Stimulated activated naive CD4-positive, alpha-beta T cell (primary cell): ENCODE results near the gene TAP2.
"Not testable (repeated sequence)": the region's sequence is repeated elsewhere in the genome, so short reads cannot be mapped to it uniquely, and the experiment has no call there.

Experiments used
- DNase-seq, 6 experiments: peaks; one replicate each; lab custom pipeline; 2025; lab: John Stamatoyannopoulos, UW

Gene TAP2

DNA sequence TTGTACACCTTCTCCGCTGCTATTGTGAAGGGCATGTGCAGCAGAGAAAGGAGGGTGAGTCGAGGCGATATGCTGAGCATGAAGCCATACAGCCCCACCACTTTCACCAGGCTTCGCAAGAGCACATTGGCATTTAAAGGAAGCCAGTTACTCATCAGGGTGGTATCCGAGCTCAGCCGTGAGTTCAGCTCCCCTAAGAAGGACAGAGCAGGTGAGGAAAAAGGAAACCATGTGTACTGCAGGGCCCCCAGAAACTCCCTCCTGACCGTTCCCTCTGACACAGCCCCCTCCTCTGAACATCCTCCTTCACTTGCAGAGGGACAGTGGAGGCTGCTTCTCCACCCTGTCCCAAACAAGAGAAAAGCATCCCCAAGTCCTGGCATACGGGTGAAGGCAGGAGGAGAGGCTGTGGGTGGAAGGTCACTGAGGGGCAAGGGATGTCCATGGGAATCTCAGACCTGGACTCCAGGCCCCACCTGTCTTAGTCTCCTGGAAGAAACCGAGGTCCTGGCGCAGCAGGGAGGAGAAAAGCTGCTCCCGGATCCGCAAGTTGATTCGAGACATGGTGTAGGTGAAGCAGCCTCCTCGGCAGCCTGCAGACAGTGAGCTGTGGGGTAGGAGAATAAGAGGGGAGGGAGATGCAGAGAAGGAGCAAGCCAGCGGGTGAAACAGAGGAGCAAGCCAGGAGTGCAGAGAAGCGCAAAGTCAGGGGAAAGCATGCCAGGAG, 3.2 kb downstream of the TAP2 start:
- no peak for DNase-seq

DNA sequence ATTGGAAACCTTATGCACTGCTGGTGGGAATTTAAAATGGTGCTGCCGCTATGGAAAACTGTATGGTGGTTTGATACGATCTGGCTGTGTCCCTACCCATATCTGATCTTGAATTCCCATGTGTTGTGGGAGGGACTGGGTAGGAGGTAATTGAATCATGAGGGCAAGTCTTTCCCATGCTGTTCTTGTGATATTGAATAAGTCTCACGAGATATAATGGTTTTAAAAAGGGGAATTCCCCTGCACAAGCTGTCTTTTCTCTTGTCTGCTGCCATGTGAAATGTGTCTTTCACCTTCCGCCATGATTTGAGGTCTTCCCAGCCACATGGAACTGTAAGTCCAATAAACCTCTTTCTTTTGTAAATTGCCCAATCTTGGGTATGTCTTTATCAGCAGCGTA, 4.9 kb downstream of the TAP2 start:
- DNase-seq, result no peak

DNA sequence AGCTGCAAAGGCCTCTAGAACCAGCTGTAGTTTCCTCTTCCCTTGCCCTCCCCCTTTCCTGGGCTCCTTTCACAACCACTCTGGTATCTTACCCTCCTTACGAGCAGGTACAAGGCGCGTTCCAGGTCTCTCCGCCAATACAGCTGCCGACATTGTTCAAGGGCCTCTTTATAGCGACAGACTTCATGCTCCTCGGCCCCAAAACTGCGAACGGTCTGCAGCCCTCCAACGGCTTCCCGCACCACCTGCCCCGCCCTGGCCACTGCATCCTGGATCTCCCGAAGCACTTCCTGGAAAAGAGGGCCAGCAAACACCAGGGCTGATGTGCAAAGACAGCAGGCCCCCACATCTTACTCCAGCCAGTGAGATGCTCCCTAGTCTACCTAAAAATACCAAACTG, 6.0 kb downstream of the TAP2 start:
- DNase-seq, result no peak

DNA sequence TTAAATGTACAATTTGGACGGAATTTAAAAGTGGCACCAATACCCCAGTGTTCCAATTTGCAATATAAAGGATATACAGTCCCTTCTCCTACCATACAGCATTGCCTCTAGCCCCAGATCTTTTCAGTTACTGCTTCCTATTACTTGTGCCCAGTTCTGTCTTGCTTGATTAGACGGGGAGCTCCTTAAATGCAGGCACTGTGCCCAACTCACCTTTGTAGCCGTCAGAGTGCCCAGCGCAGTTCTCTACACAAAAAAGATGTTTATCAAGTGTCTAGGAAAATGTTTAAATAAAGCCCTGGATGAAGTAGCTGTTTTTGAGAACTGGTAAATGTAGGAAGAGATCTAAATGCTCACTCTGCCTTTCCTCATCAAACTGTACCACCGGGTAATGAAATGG, 7.6 kb downstream of the TAP2 start:
- DNase-seq, result no peak

DNA sequence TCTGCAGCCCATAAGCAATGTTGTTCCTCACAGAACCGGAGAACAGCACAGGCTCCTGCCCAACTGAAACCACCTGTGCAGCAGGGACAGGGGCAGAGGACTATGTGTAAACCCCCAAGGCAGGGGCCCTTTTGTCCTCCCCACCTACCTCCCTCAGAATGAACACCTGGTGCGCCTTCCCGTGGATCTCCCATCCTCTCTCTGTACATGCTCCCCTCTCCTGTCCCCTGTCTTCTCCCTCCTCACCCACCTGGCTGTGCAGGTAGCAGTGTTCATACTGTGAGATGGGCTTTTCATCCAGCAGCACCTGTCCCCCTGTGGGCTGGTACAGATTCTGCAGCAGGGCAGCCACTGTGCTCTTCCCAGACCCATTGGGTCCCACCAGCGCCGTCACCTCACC, 8.5 kb downstream of the TAP2 start:
- no peak for DNase-seq

DNA sequence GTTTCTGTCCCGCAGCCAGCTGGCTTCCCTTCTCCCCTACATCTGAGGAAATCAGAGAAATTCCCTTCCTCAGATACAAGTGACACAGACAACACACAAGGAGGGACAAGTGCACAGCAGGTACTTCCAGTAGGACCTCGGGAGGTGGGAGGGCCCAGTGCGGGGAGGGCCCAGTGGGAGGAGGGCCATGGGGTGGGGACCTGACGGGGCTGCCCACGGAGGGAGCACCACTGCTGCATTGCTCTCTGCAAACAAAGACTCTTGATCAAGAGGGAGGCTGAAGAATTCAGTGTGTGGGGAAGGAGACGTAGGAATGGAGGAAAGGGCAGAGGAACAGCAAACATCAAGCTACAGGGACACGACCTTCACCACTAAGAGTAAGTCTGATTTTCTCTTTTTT, 9.0 kb downstream of the TAP2 start:
- DNase-seq, result no peak

DNA sequence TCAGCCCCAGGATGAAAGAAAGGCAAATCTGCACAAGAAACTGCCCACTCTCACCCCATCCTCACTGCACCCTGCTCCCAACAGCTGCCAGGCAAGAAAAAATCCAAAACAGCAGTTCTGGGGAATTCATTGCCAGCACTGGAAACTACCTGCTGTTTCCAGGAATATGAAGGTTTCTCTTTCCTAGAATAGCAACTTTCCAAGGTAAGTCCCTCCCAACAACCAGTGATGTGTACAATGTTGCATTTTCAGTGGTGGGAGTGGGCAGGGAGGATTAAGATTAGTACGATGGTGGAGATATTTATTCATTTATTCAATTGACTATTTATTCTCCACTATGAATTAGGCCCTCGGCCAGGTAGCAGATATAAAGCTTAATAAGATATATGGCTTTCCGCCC, 11.5 kb downstream of the TAP2 start:
- DNase-seq, result no peak

DNA sequence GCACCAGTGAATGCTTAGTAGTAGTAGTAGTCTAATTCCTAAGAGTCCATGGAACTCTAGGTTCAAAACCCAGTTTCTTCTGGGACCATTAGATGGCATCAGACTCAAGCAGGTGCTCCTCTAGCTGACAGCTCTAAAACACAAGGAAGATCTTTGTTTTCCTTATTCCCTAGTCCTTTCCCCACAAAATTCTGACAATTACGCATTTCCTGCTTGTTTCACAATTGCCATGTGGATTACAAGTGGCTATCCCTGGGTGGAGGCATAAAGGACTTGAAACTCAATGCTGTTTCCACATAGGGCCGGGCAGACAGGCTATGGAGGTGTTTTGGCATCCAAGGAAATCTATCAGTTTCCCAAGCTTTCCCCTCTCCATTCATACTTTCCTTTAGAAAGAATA, 12.6 kb downstream of the TAP2 start:
- no peak for DNase-seq

DNA sequence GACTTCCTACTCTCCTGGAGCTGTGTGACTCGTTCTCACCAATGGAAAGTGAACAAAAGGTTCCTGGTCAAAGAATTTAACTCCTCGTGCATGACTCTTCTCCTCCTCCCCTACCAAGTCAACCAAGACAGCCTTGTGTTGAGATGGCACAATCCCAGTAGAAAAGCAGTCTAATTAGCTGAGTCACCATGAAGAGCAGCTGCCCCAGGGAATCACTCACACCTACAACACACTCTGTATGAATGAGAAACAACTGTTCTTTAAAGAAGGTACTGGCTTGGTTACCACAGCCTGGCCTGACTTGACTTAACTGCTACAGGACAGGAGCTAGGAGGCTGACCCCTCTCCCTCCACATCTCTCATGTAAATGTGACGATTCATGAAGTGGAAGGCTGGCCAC, 18.8 kb downstream of the TAP2 start:
- DNase-seq, result no peak

DNA sequence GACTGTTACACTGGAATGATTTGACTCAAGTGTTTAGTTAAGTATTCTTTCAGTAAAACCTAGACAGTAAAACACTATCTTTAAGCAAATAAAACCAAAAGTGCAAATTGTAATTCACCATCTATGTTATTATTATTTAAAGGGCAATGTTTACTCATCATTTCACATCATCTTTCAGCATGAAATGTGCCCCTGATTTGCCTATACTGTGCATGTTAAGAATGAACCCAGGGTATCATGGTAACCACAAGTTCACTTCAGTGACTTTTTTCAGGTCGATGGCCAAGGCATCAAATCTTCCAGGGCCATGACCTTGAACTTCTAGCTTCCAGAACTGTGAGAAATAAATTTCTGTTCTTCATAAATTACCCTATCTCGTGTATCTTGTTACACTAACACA, 19.7 kb downstream of the TAP2 start:
- DNase-seq, result no peak

DNA sequence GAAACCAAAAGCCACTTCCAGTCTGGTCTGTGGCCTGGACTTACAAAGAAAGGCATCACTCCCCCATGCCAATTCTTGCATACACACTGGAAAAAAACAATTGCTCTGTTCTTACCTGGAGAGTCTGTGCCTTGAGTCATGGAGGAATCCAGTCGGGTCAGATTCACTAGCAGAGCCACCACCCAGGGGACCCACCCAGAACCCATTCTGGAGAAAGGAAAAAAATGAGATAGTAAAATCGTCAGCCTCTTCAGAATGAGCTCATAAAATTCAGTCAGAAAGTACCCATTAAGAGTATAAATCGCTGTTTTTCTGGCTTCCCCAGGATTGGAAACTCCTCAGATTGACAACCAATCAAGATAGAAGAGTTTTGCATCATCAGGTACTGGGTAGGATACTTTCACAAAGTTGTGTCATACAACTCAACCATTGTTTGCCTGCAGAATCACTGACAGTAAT, 21.8 kb downstream of the TAP2 start, which contains the start of gene HLA-DOB:
Gene HLA-DOB, minus strand, starts transcription at position 257 of the 459 bp plus-strand sequence. Its CDS starts 51 bp downstream, at position 206.
- no peak for DNase-seq

DNA sequence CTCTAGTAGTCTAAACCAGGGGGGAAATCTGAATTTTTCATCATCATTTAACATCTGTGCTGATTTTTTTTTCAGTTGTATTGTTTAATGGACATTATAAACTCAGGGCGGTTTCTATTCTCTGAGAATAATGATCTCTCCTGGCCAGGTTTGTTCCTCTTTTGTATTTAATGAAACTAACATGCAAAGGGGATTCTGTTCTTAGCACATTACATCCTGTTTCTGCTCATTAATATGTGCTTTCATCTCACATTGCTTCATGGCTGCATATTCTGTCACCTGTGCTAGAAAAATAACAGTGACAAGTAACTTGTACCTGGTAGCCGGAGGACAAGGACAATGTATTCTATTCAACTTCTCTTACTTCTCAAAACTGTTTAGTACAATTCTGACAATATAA, 22.5 kb downstream of the TAP2 start:
- DNase-seq, result no peak

DNA sequence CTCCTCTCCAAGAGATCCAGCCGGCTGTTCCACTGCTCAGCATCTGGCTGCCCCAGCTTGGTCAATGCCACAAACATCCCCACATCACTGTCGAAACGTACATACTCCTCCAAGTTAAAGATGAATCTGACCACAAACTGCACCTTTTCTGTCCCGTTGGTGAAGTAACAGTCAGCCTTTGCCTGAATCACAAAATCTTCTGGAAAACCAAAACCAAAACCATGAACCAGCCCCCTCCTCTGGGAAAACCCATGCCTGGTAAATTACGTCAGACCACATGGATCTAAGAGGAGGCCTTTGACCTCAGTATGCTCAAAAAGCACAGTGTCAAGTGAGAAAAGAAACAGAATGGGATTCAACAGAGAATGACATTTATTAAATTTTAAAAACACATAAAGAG, 23.4 kb downstream of the TAP2 start:
- no peak for DNase-seq

DNA sequence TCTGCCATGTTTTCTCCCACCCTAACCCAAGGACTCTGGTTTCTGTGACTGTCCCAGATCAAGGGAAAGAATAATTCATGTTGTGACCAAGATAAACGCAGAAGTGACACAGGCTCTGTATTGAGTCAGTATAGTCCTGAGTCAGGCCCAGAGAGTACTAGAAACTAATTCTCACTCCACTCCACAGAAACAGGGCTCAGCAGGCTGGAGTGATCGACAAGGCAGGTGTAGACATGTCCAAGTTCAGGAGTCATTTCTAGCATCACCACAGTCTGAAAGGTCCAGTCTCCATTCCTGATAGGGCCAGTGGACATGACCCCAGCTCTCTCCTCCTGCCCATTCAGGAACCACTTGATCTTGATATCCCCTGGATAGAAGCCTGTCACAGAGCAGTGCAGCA, 24.4 kb downstream of the TAP2 start:
- DNase-seq, result no peak

DNA sequence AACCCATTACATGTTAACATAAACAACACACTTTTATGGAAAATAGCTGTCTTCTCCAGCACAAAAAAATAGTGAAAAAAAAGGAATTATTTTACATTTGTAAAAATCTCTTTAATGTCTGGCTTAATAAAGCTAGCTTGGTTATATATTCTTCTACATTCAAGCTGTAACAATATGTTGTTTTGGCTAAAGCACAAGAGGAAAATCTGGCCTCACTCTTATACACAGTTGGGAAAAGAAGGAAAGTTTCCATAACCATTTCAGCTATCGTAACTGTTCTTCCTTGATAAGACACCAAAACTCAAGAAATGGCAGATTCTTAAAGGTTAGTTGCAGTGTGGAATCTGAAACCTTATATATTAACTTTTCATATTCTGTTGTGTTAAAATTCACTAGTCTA, 29.4 kb downstream of the TAP2 start:
- no peak for DNase-seq

DNA sequence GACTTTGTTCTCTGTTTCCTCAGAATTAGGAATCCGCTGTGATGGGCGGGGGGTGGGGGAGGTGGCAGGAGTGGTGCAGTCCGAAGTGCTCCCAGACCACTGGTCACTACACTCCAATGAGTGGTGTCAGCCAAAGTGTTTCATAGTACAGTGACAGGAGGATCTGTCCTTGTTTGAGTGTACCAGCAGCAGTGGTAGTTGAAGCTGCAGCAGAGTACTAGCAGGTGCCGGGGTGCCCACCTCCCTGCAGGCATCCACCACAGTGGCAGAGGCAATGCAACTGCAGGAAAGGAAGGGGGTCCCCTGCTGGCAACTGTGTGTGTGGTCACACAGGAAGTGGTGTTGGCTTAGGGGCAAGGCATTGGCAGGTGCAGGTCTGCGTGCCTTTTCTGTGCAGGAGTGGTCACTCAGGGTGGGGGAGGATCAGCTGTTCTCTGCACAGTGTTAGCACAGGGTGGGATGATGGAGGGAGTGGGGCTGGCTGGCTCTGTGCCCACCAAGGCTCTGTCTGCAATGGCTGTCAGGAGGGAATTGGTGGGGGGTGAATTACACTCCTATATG, 31.4 kb downstream of the TAP2 start:
- no peak for DNase-seq

DNA sequence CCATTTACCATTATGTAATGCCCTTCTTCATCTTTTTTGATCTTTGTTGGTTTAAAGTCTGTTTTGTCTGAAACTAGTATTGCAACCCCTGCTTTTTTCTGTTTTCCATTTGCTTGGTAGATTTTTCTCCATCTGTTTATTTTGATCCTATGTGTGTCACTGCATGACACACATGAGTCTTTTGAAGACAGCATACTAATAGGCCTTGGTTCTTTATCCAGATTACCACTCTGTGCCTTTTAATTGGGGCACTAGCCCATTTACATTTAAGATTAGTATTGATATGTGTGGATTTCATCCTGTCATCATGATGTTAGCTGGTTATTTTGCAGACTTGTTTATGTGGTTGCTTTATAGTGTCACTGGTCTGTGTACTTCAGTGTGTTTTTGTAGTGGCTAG, 33.1 kb downstream of the TAP2 start:
- not testable (repeated sequence) for DNase-seq

DNA sequence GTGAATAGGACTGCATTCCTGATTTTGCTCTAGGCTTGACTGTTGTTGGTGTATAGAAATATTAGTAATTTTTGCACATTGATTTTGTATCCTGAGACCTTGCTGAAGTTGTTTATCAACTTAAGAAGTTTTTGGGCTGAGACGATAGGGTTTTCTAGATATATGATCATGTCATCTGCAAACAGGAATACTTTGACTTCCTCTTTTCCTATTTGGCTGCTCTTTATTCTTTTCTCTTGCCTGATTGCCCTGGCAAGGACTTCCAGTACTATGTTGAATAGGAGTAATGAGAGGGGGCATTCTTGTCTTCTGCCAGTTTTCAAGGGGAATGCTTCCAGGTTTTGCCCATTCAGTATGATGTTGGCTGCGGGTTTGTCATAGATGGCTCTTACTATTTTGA, 35.1 kb downstream of the TAP2 start:
- no peak for DNase-seq

DNA sequence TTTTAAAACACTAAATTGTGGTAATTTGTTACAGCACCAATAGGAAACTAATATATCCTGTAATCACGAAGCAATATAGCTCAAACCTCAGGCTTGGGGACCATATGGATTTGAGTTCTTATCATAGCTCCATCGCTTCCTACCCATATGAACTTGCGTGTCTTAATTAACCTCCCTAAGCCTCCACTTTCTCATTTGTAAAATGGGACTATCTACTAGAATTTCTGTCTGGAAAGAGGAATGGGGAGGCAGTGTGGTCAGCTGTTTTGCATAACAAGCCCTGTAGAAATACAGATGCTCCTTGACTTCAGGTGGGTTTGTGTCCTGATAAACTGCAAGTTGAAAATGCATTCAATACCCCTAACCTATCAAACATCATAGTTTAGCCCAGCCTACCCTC, 38.8 kb downstream of the TAP2 start:
- no peak for DNase-seq

DNA sequence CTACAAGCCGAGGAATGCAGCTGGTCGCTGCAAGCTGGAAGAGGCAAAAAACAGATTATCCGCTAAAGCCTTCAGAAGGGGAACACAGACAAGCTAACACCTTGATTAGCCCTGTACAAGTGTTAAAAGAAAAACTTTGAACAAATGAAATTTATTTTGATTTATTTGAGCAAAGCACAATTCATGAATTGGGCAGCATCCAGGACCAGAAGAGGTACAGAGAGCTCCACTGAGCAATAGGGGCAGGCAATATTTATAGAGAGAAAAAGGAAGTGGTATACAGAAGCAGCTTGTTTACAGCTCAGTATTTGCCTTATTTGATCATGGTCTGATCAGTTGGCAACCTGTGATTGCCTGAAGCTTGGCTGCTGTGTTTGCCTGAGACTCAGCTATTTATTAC, 39.4 kb downstream of the TAP2 start:
- DNase-seq, result no peak

DNA sequence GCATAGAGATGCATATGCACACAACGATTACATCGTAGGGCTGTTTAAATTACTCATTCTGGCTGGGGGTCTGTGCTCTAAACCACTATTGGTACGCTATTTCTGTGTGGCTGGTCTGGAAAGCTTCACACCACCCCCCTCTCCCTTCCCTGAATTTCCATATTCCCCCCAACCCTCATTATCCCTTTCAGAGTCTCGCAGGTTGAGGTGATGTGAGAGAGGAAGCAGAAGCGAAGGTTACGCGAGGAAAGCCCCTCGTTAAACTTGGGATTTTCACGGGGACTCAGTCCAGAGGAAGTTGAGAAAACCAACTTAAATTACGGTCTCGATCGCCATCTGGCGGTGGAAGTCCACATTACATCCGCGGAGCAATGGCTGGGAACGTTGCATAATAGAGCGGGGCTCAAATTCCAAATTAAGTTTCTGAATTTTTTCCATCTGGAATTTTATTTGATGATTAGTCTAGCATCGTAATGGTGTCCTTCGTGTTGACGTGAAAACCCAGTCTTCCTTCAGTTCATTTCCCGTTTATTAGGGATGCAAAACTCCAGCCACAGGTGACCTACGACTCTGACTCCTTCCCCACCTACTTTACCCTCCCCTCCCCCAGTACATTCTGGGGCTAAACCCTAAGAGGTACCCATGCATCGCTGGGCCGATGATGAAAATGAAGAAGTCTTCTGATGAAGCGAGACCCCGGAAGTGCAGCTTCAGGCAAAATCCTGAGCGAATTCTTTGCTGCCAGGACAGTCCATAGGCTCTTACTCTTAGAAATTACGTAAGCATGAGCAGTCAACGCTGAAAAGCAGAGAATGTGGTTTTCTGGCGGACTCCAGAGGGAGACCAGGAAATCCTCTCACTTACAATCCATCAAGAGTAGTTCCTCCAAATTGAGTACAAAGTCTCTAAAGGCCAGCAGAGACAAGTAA, 41.4 kb downstream of the TAP2 start:
- DNase-seq, result peak; percentile 23 to 81 (median 67)

DNA sequence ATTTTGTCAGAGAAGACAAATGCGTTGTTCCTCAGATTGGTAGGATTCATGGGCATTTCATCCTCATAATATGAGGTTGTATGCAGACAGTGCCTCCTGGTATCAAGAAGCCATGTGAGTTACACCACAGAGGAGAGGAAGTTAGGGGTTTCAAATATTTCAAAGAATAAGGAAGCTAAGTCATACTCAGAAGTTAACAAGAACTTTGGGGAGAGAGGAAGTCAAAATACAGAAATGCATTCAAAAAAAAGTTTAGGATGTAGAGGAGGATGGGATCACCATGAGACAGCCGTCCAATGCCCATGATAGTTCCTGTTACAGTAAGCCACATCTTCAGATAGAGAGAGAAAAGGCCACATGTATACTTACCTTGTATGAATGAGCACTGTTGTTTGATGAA, 44.0 kb downstream of the TAP2 start:
- peak in 1 of 6 experiments; percentile 8 for DNase-seq

DNA sequence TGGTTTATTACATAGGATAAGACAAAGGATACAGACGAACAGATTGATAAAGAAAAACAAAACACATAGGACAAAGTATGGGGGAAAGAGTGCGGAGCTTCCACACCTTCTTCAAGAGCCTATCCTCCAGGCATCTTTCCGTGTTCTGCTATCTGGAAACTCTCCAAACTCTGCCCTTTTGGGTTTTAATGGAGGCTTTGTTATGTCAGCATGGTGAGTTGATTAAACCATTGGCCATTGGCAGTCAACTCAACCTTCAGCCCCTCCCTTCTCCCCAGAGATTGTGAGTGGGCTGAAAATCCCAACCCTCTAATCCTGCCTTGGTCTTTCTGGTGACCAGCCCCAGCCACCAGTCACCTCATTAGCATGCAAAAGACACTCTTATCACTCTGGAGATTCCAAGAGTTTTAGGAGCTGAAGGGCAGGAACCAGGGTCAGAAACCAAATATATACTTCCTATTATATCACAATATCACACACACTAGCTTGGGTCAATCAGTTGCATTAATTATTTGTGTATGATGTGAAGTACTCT, 45.6 kb downstream of the TAP2 start:
- DNase-seq, result no peak
